Colonic mucosa (tissue), 4 donors: ENCODE measurements around the gene NFE2L2. TPM values are rescaled to one million over a fixed set of nuclear protein-coding genes. Genes with fewer than 3 reads are reported as not detected.

Source experiments
- DNase-seq: peaks from one replicate; pipeline ENCODE4 v3.0.0-alpha.2; 2020
- H3K27ac ChIP-seq: fragments of 200-600 bp; one replicate; pipeline ENCODE4 v1.8.0; 2021
- H3K27me3 ChIP-seq: fragments of 200-600 bp; one replicate; pipeline ENCODE4 v1.8.0; 2021
- H3K36me3 ChIP-seq: fragments of 200-600 bp; one replicate; pipeline ENCODE4 v1.8.0; 2021
- H3K4me1 ChIP-seq: fragments of 200-600 bp; one replicate; pipeline ENCODE4 v1.8.0; 2021; ENCODE audit warnings: mild to moderate bottlenecking
- H3K4me3 ChIP-seq: fragments of 200-600 bp; one replicate; pipeline ENCODE4 v1.8.0; 2021
- H3K9ac ChIP-seq, 2 donors: one replicate each; pipeline ENCODE4 v1.7.0; 2013; ENCODE audit warnings: control low read depth in 2 of 2, low read depth in 2 of 2, low read length in 2 of 2
- H3K9me3 ChIP-seq: fragments of 200-600 bp; one replicate; pipeline ENCODE4 v1.8.0; 2021
- intact Hi-C: fragments of 100-400 bp; cut with DNase I; formaldehyde crosslinking; loops from one replicate; pipeline ENCODE4 v1.14.1; 2022
- total RNA-seq, 2 donors: library from RNA; stranded (reverse); fragmentation: NEBNext Ultra II Directional in 1 of 2; extraction: Animal tissue kit (Norgen Biotek cat#: 25700) in 1 of 2; gene quantifications; one replicate each; pipeline ENCODE4 v1.2.1, GENCODE V29; 2021
- TF ChIP-seq, protein P1 (sequence below): fragments of 200-600 bp; IDR thresholded peaks from one replicate; pipeline ENCODE4 v1.8.0; 2022; ENCODE audit warnings: antibody characterized with exemption, mild to moderate bottlenecking
- donor health status: healthy.
- donor health status: DM: no; HTN: no; CAD: no.
- donor health status: DM: no; HTN: no; CAD: no.

Gene NFE2L2
- total RNA-seq, 2 donors from 2014 or later, result 81.5 to 87.6 TPM

- Histone ChIP-seq H3K9me3 (no peaks in the 10 kb centered on the region), H3K27me3 (no peaks in the 10 kb centered on the region), H3K4me3 (no peak overlapping the region), H3K9ac (no peak overlapping the region), H3K4me1 (no peaks in the 10 kb centered on the region), H3K27ac (no peak overlapping the region), H3K36me3 (no peaks in the 10 kb centered on the region)
- TF ChIP-seq, protein P1, sequence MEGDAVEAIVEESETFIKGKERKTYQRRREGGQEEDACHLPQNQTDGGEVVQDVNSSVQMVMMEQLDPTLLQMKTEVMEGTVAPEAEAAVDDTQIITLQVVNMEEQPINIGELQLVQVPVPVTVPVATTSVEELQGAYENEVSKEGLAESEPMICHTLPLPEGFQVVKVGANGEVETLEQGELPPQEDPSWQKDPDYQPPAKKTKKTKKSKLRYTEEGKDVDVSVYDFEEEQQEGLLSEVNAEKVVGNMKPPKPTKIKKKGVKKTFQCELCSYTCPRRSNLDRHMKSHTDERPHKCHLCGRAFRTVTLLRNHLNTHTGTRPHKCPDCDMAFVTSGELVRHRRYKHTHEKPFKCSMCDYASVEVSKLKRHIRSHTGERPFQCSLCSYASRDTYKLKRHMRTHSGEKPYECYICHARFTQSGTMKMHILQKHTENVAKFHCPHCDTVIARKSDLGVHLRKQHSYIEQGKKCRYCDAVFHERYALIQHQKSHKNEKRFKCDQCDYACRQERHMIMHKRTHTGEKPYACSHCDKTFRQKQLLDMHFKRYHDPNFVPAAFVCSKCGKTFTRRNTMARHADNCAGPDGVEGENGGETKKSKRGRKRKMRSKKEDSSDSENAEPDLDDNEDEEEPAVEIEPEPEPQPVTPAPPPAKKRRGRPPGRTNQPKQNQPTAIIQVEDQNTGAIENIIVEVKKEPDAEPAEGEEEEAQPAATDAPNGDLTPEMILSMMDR, result no peak
- intact Hi-C loops, result no loop called here
- DNase-seq, result no peak
Measured at GRCh38 chr2:177284531-177284930, 20.0 kb upstream of the NFE2L2 start.

- Histone ChIP-seq H3K27ac (no peak overlapping the region), H3K4me1 (no peaks in the 10 kb centered on the region), H3K9ac (no peak overlapping the region), H3K9me3 (no peaks in the 10 kb centered on the region), H3K36me3 (no peaks in the 10 kb centered on the region), H3K27me3 (no peaks in the 10 kb centered on the region), H3K4me3 (no peak overlapping the region)
- TF ChIP-seq, protein P1, result no peak
- DNase-seq, result no peak
- intact Hi-C loops, result no loop called here
Measured at GRCh38 chr2:177283906-177284305, 19.4 kb upstream of the NFE2L2 start.

DNA sequence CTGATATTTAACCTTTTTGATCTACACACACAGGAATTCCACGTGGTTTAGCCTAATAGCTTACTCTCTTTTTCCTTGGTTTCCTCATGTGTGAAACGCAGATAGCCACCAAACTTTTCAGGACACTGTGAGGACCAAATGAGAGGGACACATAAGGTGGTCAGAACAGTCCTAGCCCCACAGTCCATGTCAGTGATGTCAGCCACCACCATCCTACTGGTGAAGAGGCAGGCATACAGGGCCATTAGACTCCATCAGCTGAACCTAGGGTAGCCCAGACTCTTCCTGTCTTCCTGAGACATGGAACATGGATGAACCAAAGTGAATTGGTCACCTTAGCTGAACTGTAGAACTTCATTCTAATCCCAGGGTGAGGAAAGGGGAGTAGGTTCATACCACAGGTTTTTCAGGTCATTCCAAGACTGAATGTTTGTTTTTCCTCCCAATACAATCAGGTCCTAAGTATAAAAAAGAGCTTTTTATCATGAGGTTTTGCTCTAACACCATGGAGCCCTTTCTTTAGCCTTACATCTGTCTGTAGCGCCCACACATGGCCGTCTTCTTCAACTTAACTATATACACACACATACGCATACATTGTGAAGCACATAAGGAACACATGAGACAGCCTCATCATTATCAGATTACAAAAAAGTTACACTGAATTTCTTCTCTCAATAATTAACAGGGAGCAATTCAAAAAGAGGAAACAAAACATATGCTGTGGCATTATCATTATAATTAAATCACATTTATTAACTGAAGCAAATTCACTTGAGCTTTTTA, 18.5 kb upstream of the NFE2L2 start:
- no peak overlapping the region for H3K27ac ChIP-seq
- no peak for DNase-seq
- no peak overlapping the region for H3K9ac ChIP-seq
- no peak overlapping the region for H3K4me3 ChIP-seq
- H3K27me3 ChIP-seq, result no peaks in the 10 kb centered on the region
- intact Hi-C loops, result no loop called here
- no peaks in the 10 kb centered on the region for H3K9me3 ChIP-seq
- TF ChIP-seq, protein P1, result no peak
- H3K36me3 ChIP-seq, result no peaks in the 10 kb centered on the region
- no peaks in the 10 kb centered on the region for H3K4me1 ChIP-seq

DNA sequence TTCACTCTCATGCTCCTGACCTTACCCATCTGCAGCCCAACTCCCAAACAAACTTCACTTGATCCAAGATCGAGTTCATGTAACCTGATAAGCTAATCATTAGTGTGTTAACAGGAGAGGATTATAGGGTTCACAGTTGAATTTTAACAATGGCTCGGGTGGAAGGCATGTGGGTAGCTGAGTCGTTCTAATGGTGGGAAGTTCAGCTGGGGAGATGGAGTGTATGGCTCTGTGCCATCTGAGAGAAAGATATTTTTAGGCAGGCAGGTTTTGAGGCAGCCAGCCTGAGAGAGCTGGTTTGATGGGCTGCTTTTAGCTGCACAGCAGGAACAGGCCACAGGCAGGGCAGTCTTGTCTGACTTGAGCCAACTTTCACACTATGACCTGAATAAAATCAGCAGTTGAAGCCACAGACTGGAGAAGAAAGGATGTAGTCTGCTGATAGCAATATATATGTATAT, 17.7 kb upstream of the NFE2L2 start:
- H3K4me3 ChIP-seq, result no peak overlapping the region
- no peaks in the 10 kb centered on the region for H3K36me3 ChIP-seq
- no peaks in the 10 kb centered on the region for H3K27me3 ChIP-seq
- intact Hi-C loops, result no loop called here
- H3K27ac ChIP-seq, result no peak overlapping the region
- H3K9ac ChIP-seq, result no peak overlapping the region
- DNase-seq, result no peak
- H3K4me1 ChIP-seq, result no peaks in the 10 kb centered on the region
- no peaks in the 10 kb centered on the region for H3K9me3 ChIP-seq
- TF ChIP-seq, protein P1, result no peak

GRCh38 chr2:177281400-177282180, 17.1 kb upstream of the NFE2L2 start:
- Histone ChIP-seq H3K36me3 (no peaks in the 10 kb centered on the region), H3K9ac (no peak overlapping the region), H3K4me1 (no peaks in the 10 kb centered on the region), H3K4me3 (no peak overlapping the region), H3K9me3 (no peaks in the 10 kb centered on the region), H3K27ac (no peak overlapping the region), H3K27me3 (no peaks in the 10 kb centered on the region)
- intact Hi-C loops, result no loop called here
- no peak for DNase-seq
- TF ChIP-seq, protein P1, result no peak
